Muscle layer of colon (tissue), 2 donors: ENCODE results near the gene PEDS1.
A peak's percentile ranks its signal among the peaks of the same experiment; 100 is the strongest.
"Not testable (repeated sequence)": the region's sequence is repeated elsewhere in the genome, so short reads cannot be mapped to it uniquely, and the experiment has no call there.

ENCODE experiments used
- H3K27ac ChIP-seq: one replicate; pipeline ENCODE4 v1.7.0; 2013; ENCODE audit warnings: low read depth, mild to moderate bottlenecking, low read length, moderate library complexity
- H3K27me3 ChIP-seq, 2 donors: one replicate each; pipeline ENCODE4 v1.7.0; 2013; ENCODE audit warnings: low read length in 2 of 2, mild to moderate bottlenecking in 2 of 2; ENCODE audit not compliant: insufficient read depth in 2 of 2, control insufficient read depth in 1 of 2
- H3K36me3 ChIP-seq: one replicate; pipeline ENCODE4 v1.7.0; 2013; ENCODE audit warnings: mild to moderate bottlenecking, low read length; ENCODE audit not compliant: insufficient read depth
- H3K4me1 ChIP-seq: one replicate; pipeline ENCODE4 v1.7.0; 2013; ENCODE audit warnings: mild to moderate bottlenecking, low read length; ENCODE audit not compliant: insufficient read depth
- H3K4me3 ChIP-seq, 2 donors: one replicate each; pipeline ENCODE4 v1.7.0; 2013; ENCODE audit warnings: low read length in 2 of 2, low read depth in 1 of 2, mild to moderate bottlenecking in 1 of 2, moderate library complexity in 1 of 2
- H3K9ac ChIP-seq: one replicate; pipeline ENCODE4 v1.7.0; 2013; ENCODE audit warnings: low read length
- H3K9me3 ChIP-seq: one replicate; pipeline ENCODE4 v1.7.0; 2013; ENCODE audit warnings: mild to moderate bottlenecking, low read length
- donor health status: abdominal sarcoma.
- donor health status: Adenocarcinoma of cecum.

Gene PEDS1

GRCh38 chr20:50153500-50154377, at the start of gene PEDS1:
Gene PEDS1 (minus strand): TSS chr20:50153723. CDS start chr20:50153637, 86 bp downstream.
- H3K4me1 ChIP-seq, result peaks cover 44% of the 10 kb centered on the region
- H3K27ac ChIP-seq, result peak within 1 kb of the TSS; percentile 89

DNA sequence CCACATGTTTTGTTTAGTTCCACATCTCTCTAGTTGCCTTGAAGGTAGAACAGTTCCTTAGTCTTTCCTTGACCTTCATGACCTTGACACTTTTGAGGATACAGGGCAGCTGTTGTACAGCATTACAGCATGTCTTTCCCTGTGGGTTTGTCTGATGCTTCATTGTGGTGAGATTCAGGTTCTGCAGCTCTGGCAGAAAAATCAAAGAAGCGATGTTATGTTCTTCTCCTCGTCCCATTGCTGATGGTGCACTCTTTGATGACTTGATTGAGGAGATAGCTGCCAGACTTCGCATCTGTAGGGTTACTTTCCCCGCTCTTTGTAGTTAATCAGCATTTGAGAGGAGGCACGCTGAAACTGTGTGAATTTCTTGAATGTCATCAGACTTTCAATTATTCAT, 49.2 kb upstream of the PEDS1 start:
- H3K27ac ChIP-seq, result no peak overlapping the region
- no peaks in the 10 kb centered on the region for H3K9me3 ChIP-seq
- H3K27me3 ChIP-seq, result no peaks in the 10 kb centered on the region
- no peak overlapping the region for H3K9ac ChIP-seq
- H3K4me1 ChIP-seq, result no peaks in the 10 kb centered on the region
- H3K36me3 ChIP-seq, result no peaks in the 10 kb centered on the region
- H3K4me3 ChIP-seq, result no peak overlapping the region

More at GRCh38 chr20:50153500-50154377, at the start of gene PEDS1:
- peak within 1 kb of the TSS; percentile 76 to 97 for H3K4me3 ChIP-seq
- H3K36me3 ChIP-seq, result peaks cover under 1% of the 10 kb centered on the region
- no peaks in the 10 kb centered on the region for H3K27me3 ChIP-seq
- H3K9me3 ChIP-seq, result no peaks in the 10 kb centered on the region
- peak within 1 kb of the TSS; percentile 92 for H3K9ac ChIP-seq

- not testable (repeated sequence) for H3K9ac ChIP-seq, H3K4me1 ChIP-seq, H3K4me3 ChIP-seq, H3K27ac ChIP-seq, H3K36me3 ChIP-seq, H3K9me3 ChIP-seq, H3K27me3 ChIP-seq
These were observed 48.2 kb upstream of the PEDS1 start for GRCh38 chr20:50201710-50202109.

DNA sequence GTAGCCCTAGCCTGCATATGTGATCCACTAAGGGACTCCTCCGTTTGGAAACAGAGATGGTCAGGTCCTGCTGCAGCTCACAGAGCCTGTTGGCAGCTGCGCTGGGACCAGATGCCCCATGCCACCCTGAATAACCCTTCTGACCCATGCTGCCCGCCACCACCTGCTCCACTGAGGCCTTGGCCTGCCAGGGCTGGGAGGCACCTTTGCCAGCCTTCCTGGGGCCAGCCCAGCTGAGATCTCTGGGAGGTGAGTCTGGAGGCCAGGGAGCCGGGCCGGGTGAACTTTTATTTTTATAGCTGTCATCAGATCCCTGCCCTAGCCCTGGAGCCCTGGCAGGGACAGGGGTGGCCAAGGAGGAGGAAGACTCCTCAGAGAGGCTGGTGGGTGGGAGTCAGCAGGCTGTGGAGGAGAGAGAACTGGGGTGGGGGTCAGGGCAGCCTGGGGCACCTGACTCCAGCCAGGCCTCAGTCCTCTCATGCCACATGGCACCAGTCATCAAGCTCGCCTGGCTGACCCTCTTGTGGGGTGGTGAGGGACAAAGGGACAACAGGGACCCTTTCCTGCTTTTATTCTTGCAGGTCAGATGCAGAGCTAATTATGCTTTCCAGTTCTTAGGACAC, 47.1 kb upstream of the PEDS1 start:
- no peak overlapping the region for H3K9ac ChIP-seq
- no peaks in the 10 kb centered on the region for H3K9me3 ChIP-seq
- no peaks in the 10 kb centered on the region for H3K36me3 ChIP-seq
- H3K4me3 ChIP-seq, result no peak overlapping the region
- no peaks in the 10 kb centered on the region for H3K4me1 ChIP-seq
- H3K27me3 ChIP-seq, result no peaks in the 10 kb centered on the region
- H3K27ac ChIP-seq, result no peak overlapping the region

DNA sequence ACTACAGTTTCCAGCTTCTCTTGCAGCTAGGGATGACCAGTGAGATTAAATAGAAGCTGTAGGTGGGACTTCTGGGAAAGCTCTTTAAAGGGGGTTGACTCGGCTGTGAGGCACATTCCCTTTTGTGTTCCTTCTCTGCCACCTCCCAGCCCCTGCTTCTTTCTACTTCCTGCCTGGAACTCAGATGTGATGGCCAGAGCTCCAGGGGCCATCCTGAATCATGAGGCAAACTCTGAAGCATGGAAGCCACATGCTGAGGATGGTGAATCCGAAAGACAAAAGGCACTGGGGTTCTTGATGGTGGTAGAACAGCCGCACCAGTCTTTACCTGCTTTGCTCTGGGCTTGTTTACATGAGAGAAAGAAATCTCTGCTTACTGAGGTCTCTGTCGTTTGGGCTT, 46.2 kb upstream of the PEDS1 start:
- Histone ChIP-seq H3K9me3 (no peaks in the 10 kb centered on the region), H3K27me3 (no peaks in the 10 kb centered on the region), H3K27ac (no peak overlapping the region), H3K4me1 (peaks cover 4% of the 10 kb centered on the region), H3K9ac (no peak overlapping the region), H3K4me3 (no peak overlapping the region), H3K36me3 (peaks cover 4% of the 10 kb centered on the region)

GRCh38 chr20:50198716-50199115, 45.2 kb upstream of the PEDS1 start:
- no peaks in the 10 kb centered on the region for H3K27me3 ChIP-seq
- no peak overlapping the region for H3K4me3 ChIP-seq
- no peak overlapping the region for H3K27ac ChIP-seq
- peaks cover 7% of the 10 kb centered on the region for H3K36me3 ChIP-seq
- no peaks in the 10 kb centered on the region for H3K9me3 ChIP-seq
- no peak overlapping the region for H3K9ac ChIP-seq
- H3K4me1 ChIP-seq, result peaks cover 13% of the 10 kb centered on the region

DNA sequence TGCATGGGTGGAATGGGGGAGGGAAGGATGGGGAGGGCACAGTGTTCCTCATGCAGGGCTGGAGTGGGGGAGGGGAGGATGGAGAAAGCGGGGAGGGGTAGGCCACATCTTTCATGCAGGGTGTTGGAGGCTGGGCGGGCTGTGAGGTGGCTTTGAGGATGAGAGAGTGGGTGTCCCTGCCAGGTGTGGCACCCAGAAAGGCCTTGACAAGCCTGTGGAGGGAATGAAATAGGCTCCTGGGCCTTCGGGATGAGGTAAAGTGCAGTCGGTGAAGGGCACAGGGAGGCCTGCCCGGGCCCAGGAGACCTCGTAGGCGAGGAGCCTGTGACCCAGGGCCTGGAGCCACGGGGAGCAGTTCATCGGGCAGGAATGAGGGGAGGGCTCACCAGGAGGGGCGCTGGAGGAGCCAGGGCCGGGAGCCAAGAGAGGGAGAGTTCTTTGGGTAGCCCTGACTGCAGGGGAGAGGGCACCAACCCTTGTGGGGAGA, 44.7 kb upstream of the PEDS1 start:
- peaks cover 18% of the 10 kb centered on the region for H3K4me1 ChIP-seq
- H3K27me3 ChIP-seq, result no peaks in the 10 kb centered on the region
- no peak overlapping the region for H3K4me3 ChIP-seq
- peaks cover 7% of the 10 kb centered on the region for H3K36me3 ChIP-seq
- H3K9ac ChIP-seq, result no peak overlapping the region
- no peak overlapping the region for H3K27ac ChIP-seq
- no peaks in the 10 kb centered on the region for H3K9me3 ChIP-seq

GRCh38 chr20:50197463-50198179, 44.1 kb upstream of the PEDS1 start:
- peaks cover 20% of the 10 kb centered on the region for H3K4me1 ChIP-seq
- H3K9ac ChIP-seq, result no peak overlapping the region
- no peak overlapping the region for H3K27ac ChIP-seq
- H3K36me3 ChIP-seq, result peaks cover 7% of the 10 kb centered on the region
- H3K4me3 ChIP-seq, result no peak overlapping the region
- H3K27me3 ChIP-seq, result no peaks in the 10 kb centered on the region
- no peaks in the 10 kb centered on the region for H3K9me3 ChIP-seq

DNA sequence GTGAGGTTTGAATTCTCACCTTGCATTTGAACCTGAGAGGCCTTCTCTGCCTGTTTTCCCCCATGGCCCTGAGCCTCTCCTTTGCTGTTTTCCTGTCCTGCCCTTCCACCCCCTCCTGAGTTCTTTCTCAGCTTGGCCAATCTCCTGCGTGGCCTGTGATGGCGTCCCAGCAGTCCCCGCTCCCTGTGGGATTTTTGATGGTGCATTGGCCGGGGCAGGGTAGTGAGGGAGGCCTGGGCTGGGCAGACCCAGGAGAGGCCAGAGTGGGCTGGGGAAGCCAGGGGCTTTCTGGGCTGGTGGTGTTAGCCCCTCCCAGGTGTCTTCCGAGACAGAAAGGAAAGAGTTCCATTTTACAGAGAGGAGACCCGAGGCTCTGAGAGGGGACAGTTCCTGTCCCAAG, 43.4 kb upstream of the PEDS1 start:
- Histone ChIP-seq H3K27ac (no peak overlapping the region), H3K9ac (no peak overlapping the region), H3K4me3 (no peak overlapping the region), H3K36me3 (peaks cover 7% of the 10 kb centered on the region), H3K9me3 (no peaks in the 10 kb centered on the region), H3K27me3 (no peaks in the 10 kb centered on the region), H3K4me1 (peaks cover 20% of the 10 kb centered on the region)

- Histone ChIP-seq H3K4me1 (peaks cover 20% of the 10 kb centered on the region), H3K27ac (no peak overlapping the region), H3K27me3 (no peaks in the 10 kb centered on the region)
These were observed 42.7 kb upstream of the PEDS1 start for GRCh38 chr20:50196248-50196647.

GRCh38 chr20:50195524-50196120, 42.1 kb upstream of the PEDS1 start:
- H3K36me3 ChIP-seq, result peaks cover 7% of the 10 kb centered on the region
- no peak overlapping the region for H3K27ac ChIP-seq

More at GRCh38 chr20:50196248-50196647, 42.7 kb upstream of the PEDS1 start:
- H3K36me3 ChIP-seq, result peaks cover 7% of the 10 kb centered on the region
- H3K9me3 ChIP-seq, result no peaks in the 10 kb centered on the region
- H3K4me3 ChIP-seq, result no peak overlapping the region
- H3K9ac ChIP-seq, result no peak overlapping the region

More at GRCh38 chr20:50195524-50196120, 42.1 kb upstream of the PEDS1 start:
- H3K4me1 ChIP-seq, result peaks cover 20% of the 10 kb centered on the region
- no peak overlapping the region for H3K4me3 ChIP-seq
- no peaks in the 10 kb centered on the region for H3K27me3 ChIP-seq
- no peaks in the 10 kb centered on the region for H3K9me3 ChIP-seq
- H3K9ac ChIP-seq, result no peak overlapping the region
